Muscle of leg (tissue), 11 donors: ENCODE data around the gene KIFC3. TPM values are rescaled to one million over a fixed set of nuclear protein-coding genes. Genes with fewer than 3 reads are reported as not detected.
A peak's percentile ranks its signal among the peaks of the same experiment; 100 is the strongest.

Source experiments
- DNase-seq: peaks from one replicate; pipeline ENCODE4 v3.0.0; 2013
- H3K27ac ChIP-seq: one replicate; pipeline ENCODE4 v1.5.1; 2013; ENCODE audit warnings: mild to moderate bottlenecking, low read length, control low read depth
- H3K27me3 ChIP-seq: one replicate; pipeline ENCODE4 v1.6.1; 2013; ENCODE audit warnings: low read length; ENCODE audit not compliant: control insufficient read depth, insufficient read depth
- H3K36me3 ChIP-seq: one replicate; pipeline ENCODE4 v1.6.1; 2013; ENCODE audit warnings: low read length; ENCODE audit not compliant: control insufficient read depth, insufficient read depth
- H3K4me1 ChIP-seq: one replicate; pipeline ENCODE4 v1.6.1; 2013; ENCODE audit warnings: low read length; ENCODE audit not compliant: control insufficient read depth, insufficient read depth
- H3K4me3 ChIP-seq: one replicate; pipeline ENCODE4 v1.5.1; 2013; ENCODE audit warnings: low read length, control low read depth
- H3K9me3 ChIP-seq: replicated peaks from 2 replicates; pipeline ENCODE4 v1.6.1; 2013; ENCODE audit warnings: low read depth, low read length; ENCODE audit not compliant: control insufficient read depth
- WGBS: methylation state at CpG from one replicate; pipeline ENCODE4 v1.1.5; 2013; ENCODE audit warnings: missing lambda C conversion rate; ENCODE audit not compliant: insufficient coverage; 5-methylcytosine and 5-hydroxymethylcytosine counted together
- polyA plus RNA-seq, 8 donors: library from polyadenylated mRNA; unstranded; fragments of 120-200 nt; gene quantifications; one replicate each; pipeline versions ENCODE4 v1.2.1 to v1.2.3, GENCODE V29; 2013; ENCODE audit warnings: inconsistent platforms in 1 of 8, low replicate concordance in 1 of 8; ENCODE audit not compliant: insufficient read length in 8 of 8, insufficient read depth in 1 of 8
- total RNA-seq: library from RNA; stranded (reverse); fragments of 120-200 nt; gene quantifications from one replicate; pipeline ENCODE4 v1.2.4, GENCODE V29; 2013

The KIFC3 gene
- total and polyA plus RNA-seq, 9 donors, result 13.8 to 34.6 (median 21.7) TPM

DNA sequence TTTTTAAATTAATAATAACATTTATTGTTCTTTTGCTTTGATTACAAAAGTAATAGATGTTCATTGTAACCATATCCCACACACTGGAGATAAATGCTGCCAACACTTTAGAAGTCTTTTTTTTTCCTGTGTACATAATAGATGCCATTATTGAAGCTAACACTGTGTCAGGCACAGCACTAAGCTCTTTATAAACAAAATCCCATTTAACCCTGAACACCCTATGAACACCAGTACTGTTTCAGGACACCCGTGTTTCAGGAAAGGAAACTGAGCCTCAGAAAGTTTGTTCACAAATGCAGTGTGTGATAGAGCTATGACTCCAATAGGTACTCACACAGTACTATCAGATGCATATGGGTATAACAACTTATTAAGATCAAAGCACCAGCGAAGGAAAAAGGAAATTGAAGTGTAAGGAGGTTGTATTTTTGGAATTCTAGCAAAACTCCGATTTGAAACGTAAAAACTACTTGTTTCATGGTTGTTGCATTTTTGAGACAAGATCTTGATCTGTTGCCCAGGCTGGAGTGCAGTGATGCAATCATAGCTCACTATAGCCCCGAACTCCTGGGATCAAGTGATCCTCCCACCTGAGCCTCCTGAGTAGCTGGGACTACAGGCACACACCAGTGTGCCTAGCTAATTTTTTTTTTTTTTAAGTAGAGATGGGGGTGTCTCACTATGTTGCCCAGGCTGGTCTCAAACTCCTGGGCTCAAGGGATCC lies 2.0 kb upstream of the KIFC3 start:
- H3K4me3 ChIP-seq, result no peak overlapping the region
- H3K36me3 ChIP-seq, result no peaks in the 10 kb centered on the region
- H3K27me3 ChIP-seq, result peaks cover 2% of the 10 kb centered on the region
- no peak for DNase-seq
- no peaks in the 10 kb centered on the region for H3K9me3 ChIP-seq
- WGBS, result 18% methylated on average over 2 of the region's 5 CpGs
- H3K4me1 ChIP-seq, result peaks cover 48% of the 10 kb centered on the region
- peak overlapping the region; percentile 64 for H3K27ac ChIP-seq

DNA sequence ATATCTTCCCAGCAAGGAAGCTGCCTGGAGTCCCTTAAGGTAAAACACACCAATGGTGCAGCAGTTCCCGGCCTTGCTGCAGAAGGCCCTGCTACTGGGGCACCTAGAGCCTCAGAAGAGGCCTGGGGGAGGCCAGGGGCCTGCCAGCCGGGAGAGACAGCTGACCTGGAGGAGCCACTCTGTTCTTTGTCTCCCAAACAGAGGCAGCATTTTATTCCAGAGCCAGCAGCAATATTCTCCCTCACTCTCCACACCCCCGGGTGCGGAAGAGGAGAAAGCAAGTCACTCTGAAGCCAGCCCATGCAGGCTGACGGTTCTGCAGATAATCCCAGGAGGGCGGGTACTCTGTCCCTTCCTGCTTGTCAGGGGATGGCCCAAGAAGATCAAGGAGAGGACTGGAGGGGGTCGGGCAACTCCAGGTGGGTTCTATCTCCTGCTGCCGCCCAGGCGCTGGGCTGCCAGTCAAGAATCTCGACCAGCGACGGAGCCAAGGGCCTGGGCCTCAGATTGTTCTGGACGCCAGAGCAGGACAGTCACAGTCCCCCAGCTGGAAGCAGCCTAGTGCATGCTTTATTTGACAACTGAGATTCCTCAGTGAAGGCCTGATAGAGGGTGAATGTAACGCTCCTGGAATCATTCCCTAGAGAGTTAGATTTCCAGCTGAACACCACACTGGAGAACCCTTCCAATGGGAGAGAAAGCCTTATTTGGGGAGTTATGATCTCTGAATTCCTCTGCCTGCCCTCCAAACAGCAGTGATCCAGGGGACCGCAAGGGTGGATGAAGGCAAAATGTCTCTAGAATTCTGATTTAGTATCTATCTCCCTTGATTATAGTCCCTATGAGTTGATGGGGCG lies 1.1 kb upstream of the KIFC3 start:
- H3K27me3 ChIP-seq, result peaks cover 2% of the 10 kb centered on the region
- H3K4me1 ChIP-seq, result peaks cover 57% of the 10 kb centered on the region
- no peak overlapping the region for H3K4me3 ChIP-seq
- DNase-seq, result peak; percentile 46
- H3K36me3 ChIP-seq, result no peaks in the 10 kb centered on the region
- 36% methylated on average over 8 of the region's 16 CpGs for WGBS
- no peaks in the 10 kb centered on the region for H3K9me3 ChIP-seq
- peak overlapping the region; percentile 64 for H3K27ac ChIP-seq

DNA sequence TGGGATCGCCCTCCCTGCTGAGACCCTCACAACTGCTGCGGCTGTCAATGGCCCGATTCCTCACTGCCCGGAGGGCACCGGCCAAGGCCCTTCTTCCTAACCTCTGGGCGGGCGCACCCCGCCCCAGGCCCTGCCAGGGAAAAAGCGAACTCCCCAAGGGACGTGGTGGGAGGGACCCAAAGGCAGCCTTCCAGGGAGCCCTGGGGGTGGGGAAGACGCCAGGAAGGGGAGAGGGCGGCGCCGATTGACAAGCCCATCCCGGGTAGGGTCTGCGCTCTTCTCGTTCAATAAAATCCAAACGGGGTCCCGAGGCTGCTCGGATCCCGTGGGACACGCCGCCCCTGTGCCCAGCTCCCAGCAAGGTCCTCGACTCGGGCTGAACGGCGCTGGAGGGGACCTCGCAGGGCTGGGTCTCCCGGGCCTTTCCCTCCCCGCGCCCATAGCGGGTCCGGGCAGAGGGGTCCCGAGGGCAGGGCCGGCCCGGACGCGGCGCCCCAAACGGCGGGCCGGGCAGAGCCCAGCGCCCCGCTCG lies 416 bp downstream of the KIFC3 start:
- Histone ChIP-seq H3K9me3 (no peaks in the 10 kb centered on the region), H3K36me3 (peaks cover 6% of the 10 kb centered on the region), H3K4me3 (peak overlapping the region; percentile 59), H3K27ac (peak overlapping the region; percentile 62), H3K27me3 (peaks cover 2% of the 10 kb centered on the region), H3K4me1 (peaks cover 67% of the 10 kb centered on the region)
- WGBS, result 2% methylated on average over 39 of the region's 45 CpGs
- no peak for DNase-seq

GRCh38 chr16:57801098-57801808 lies 1.0 kb downstream of the KIFC3 start:
- H3K4me1 ChIP-seq, result peaks cover 67% of the 10 kb centered on the region
- WGBS, result 71% methylated on average over 1 of the region's 5 CpGs
- H3K36me3 ChIP-seq, result peaks cover 8% of the 10 kb centered on the region
- no peak for DNase-seq
- no peaks in the 10 kb centered on the region for H3K9me3 ChIP-seq
- H3K4me3 ChIP-seq, result peak overlapping the region; percentile 59
- H3K27ac ChIP-seq, result peak overlapping the region; percentile 62
- H3K27me3 ChIP-seq, result peaks cover 2% of the 10 kb centered on the region

GRCh38 chr16:57800200-57801097 lies 1.8 kb downstream of the KIFC3 start:
- no peak overlapping the region for H3K4me3 ChIP-seq
- peaks cover 2% of the 10 kb centered on the region for H3K27me3 ChIP-seq
- peaks cover 8% of the 10 kb centered on the region for H3K36me3 ChIP-seq
- DNase-seq, result no peak
- H3K27ac ChIP-seq, result peak overlapping the region; percentile 62
- no peaks in the 10 kb centered on the region for H3K9me3 ChIP-seq
- WGBS, result 52% methylated on average over 9 of the region's 12 CpGs
- peaks cover 69% of the 10 kb centered on the region for H3K4me1 ChIP-seq

- H3K27ac ChIP-seq, result no peak overlapping the region
- H3K9me3 ChIP-seq, result no peaks in the 10 kb centered on the region
- peaks cover 66% of the 10 kb centered on the region for H3K4me1 ChIP-seq
- no peak overlapping the region for H3K4me3 ChIP-seq
- peaks cover 8% of the 10 kb centered on the region for H3K36me3 ChIP-seq
- H3K27me3 ChIP-seq, result peaks cover 2% of the 10 kb centered on the region
- 70% methylated on average over 5 of the region's 5 CpGs for WGBS
- no peak for DNase-seq
Observed at GRCh38 chr16:57799600-57800199, 2.6 kb downstream of the KIFC3 start.

- Histone ChIP-seq H3K4me3 (no peak overlapping the region), H3K27ac (no peak overlapping the region), H3K9me3 (no peaks in the 10 kb centered on the region), H3K27me3 (peaks cover 2% of the 10 kb centered on the region), H3K36me3 (peaks cover 8% of the 10 kb centered on the region), H3K4me1 (peaks cover 66% of the 10 kb centered on the region)
- 75% methylated on average over 3 of the region's 6 CpGs for WGBS
- DNase-seq, result no peak
Observed at GRCh38 chr16:57798953-57799599, 3.2 kb downstream of the KIFC3 start.

DNA sequence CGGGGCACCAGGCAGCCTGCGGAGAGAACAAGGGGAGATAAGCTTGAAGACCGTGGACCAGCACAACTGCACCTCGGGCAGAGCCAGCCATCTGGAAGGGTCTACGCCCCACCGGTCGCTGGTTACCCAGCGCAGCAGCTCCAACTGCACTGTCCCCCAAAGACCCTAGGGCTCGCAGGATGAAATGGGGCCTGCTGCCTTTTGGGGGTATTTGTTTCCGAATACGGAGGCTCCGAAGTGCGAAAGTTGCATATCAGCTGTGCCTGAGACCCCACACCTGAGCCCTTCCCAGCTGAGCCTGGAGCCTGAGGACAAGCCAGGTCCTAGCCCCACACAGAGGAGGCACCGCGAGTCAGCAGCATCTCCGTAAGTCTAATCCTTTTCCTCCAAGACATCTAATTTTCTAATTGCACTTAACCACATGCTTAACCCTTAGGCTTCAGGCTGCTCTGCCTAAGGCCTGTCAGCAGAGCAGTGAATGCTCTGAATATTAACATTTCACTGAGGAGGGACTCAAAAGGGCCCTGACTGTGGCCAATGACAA lies 4.0 kb downstream of the KIFC3 start:
- no peaks in the 10 kb centered on the region for H3K9me3 ChIP-seq
- peaks cover 61% of the 10 kb centered on the region for H3K4me1 ChIP-seq
- H3K27me3 ChIP-seq, result peaks cover 2% of the 10 kb centered on the region
- H3K4me3 ChIP-seq, result no peak overlapping the region
- H3K27ac ChIP-seq, result no peak overlapping the region
- no peak for DNase-seq
- peaks cover 8% of the 10 kb centered on the region for H3K36me3 ChIP-seq
- WGBS, result 58% methylated on average over 12 of the region's 16 CpGs
